ENCODE measurements around the gene DDX4.

- TF ChIP-seq FOXK2 (IDR thresholded peaks at IDR 0.05) (no peak), BHLHE40 (IDR thresholded peaks at IDR 0.05; ENCODE audit: borderline replicate concordance) (no peak), PKNOX1 (IDR thresholded peaks at IDR 0.05) (no peak), SUZ12 (IDR thresholded peaks at IDR 0.05) (no peak), FOXA1 (IDR thresholded peaks at IDR 0.05) (no peak), HDGF (IDR thresholded peaks at IDR 0.05; ENCODE audit: borderline replicate concordance) (no peak)
These were observed 82.6 kb downstream of the DDX4 start for GRCh38 chr5:55820488-55820887.
